ENCODE measurements around the gene KLHDC8B.

Gene KLHDC8B

GRCh38 chr3:49171119-49171774, at the start of gene KLHDC8B:
TSS of gene KLHDC8B (plus strand) at chr3:49171598. CDS start at chr3:49172770, 1,172 bp downstream.
- peak; percentile 94 for DNase-seq (ENCODE audit: low spot score)

DNA sequence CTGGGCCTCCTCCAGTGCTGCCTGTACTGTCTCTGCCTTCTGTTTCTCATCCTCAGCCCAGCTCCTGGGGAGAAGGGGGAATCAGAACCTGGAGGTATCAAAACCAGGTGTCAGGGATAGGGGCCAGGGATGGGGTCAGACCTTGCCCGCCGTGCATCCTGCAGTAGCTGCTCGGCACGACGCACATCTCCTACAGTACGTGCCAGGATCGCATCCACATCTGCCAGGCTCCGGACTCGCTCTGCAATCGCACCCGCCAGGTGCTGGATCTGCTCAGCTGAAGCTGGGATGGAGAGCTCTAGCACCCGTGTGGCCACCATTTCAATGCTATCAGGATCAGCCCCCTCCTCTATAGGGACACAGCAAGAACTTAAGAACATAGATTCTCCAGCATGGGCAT, 49.4 kb upstream of the KLHDC8B start:
- no peak for DNase-seq (ENCODE audit: low spot score)

- DNase-seq (ENCODE audit: low spot score) = no peak
These were observed 48.9 kb upstream of the KLHDC8B start for GRCh38 chr3:49122451-49122850.

DNA sequence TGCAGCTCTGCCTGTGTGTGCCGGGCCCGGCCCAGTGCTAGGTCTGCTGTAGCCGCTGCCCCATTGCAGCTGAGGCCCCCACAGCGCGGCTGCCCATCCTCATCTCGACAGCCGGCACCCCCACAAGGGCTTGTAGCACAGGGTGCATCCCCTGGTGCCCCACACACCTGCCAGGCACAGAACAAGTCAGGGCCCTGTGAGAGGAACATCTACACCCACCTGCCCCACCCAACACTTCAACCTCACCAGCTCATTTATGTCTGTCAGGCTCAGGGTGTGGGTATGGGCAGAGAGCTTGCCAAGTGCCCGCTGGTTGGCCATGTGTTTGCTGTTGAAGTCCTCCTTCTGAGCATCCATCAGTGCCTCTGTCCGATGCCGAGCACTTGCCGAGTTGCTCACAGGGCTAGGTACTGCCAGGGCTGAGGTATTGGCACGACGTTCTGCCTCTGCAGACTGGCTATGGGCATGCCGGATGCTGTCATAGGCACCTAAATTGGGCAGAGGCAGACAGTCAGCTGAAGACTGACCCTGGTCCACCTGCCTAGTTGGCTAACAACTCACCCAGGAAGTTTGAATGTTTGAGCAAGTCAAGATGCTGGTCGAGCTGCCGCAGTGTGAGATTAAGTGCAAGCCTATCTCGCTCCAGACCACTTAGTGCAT, 48.4 kb upstream of the KLHDC8B start:
- no peak for DNase-seq (ENCODE audit: low spot score)

GRCh38 chr3:49123687-49124086, 47.7 kb upstream of the KLHDC8B start:
- DNase-seq (ENCODE audit: low spot score) = no peak

GRCh38 chr3:49124203-49124602, 47.2 kb upstream of the KLHDC8B start:
- DNase-seq (ENCODE audit: low spot score) = no peak

DNA sequence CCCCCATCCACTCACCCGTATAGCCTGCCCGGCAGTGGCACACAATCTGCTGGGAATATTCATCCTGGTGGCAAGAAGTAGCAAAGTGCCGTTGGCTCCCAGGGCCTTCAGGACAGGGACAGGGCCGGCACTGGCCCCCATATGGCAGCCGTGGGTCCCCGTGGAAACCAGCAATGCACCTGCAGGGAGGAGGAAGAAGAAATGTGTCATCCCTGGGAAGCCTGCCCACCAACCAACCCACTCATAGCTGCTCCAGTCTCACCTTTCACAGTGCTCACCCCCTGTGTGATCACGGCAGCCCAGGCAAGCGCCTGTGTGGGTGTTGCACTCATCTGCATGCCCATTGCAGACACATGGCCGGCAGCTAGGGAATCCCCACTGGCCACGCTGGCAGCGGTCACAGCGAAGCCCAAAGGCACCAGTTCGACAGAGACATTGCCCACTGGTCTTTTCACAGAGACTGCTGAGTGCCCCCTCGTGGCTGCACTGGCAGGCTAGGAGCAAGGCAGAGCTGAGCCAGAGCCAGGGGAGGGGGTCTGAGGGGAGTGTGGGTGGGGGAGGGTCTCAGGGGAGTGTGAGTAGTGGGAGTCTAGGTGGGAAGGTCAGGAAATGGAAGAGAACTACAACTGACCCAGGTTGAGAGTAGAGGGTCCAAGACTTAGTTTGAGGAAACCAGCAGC, 46.3 kb upstream of the KLHDC8B start:
- DNase-seq (ENCODE audit: low spot score) = peak; percentile 56

DNA sequence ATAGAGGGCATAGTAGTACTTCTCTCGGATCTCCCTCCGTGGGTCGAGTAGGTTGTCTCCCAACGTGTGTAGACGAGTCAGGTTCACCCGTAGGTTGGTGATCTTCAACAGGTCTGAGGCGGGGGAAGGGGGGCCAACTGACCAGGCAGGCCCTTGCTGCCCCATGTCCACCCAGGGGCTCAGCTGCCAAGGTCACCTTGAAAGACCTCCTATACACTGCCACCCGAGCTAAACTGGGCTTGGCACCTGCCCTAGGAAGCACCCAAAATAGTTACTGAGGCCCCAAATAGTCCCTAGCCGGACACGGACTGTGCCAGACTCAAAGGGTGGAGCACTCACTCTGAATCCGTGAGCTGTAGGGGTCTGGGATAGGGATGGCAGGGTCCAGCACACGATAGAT, 40.4 kb upstream of the KLHDC8B start:
- DNase-seq (ENCODE audit: low spot score) = no peak

DNA sequence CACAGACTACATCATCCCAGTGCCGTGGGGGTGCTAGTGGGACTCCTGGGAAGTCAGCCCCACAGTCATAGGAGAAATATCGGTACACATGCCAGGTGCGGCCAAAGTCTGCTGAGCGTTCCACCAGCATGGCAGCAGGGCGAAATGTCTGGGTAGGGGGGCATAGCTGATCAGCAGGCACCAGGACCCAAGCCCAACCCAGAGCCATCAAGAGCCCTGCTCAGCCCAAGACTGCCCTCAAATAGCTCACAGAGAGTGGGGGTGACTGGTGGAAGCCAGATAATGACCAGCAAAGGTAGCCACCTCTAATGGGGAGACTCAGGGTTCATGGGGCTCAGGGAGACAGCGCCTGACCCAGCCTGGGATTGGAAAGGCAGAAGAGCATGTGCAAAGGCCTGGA, 39.8 kb upstream of the KLHDC8B start:
- DNase-seq (ENCODE audit: low spot score) = no peak

DNA sequence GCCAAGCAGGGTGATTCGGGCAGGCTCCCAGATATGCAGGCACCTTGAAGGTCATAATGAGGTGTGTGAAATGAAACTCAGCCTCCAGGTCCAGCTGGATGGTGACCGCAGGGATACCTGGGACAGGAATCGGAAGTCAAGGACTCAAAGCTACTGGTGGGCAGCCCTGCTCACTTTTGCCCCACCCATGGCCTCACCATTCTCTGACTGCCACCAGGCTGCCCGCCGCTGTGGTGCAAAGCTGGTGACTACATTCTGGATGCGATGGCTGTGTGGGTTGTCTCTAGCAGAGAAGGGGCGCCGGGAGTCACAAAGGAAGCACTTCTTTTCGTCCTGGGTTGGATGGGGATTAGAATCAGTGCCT, 39.3 kb upstream of the KLHDC8B start:
- no peak for DNase-seq (ENCODE audit: low spot score)

- peak; percentile 82 for DNase-seq (ENCODE audit: low spot score)
These were observed 38.8 kb upstream of the KLHDC8B start, which contains the start of gene LAMB2 for GRCh38 chr3:49132437-49133225. TSS of gene LAMB2 (minus strand) at chr3:49133050. CDS start at chr3:49132867, 183 bp downstream.

GRCh38 chr3:49133226-49133951, 38.0 kb upstream of the KLHDC8B start:
- DNase-seq (ENCODE audit: low spot score) = peak; percentile 90

DNA sequence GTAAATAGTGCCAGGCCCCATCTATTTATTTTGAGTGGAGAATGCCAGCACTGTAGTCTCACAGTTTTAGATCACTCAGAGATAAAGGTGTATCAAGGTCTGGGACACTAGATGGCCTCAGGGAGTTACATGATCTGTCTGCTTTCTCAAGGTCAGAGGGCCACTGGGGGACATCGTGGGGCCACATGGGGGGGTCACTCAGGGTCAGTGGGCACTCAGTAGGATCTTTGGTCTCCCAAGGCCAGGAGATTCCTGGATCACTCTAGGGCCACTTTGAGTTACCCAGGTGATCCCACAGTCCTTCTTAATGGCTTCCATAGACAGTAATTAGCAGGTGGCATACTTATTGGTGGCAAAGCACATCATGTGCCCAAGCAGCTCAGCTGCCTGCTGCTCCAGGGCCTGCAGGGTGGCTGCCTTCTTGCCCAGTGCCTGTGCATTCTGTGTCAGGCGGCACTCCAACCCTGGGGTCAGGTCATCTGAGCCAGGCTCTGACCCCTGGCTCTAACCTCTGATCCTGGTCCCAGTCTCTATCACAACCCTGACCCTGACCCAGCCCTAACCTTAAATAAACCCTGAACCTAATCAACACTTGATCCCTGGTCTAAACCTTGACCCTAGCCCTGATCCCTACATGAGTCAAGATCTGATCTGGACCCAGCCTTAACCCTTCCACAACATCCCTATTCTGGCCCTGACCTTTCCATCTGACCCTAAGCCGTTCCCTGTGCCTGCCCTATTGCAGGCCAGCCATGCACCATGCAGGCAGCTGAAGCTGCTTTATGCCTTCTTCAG, 36.7 kb upstream of the KLHDC8B start:
- DNase-seq (ENCODE audit: low spot score) = no peak

GRCh38 chr3:49135499-49135898, 35.9 kb upstream of the KLHDC8B start:
- no peak for DNase-seq (ENCODE audit: low spot score)

GRCh38 chr3:49140080-49140479, 31.3 kb upstream of the KLHDC8B start:
- no peak for DNase-seq (ENCODE audit: low spot score)

- DNase-seq (ENCODE audit: low spot score) = no peak
These were observed 23.2 kb upstream of the KLHDC8B start for GRCh38 chr3:49148159-49148558.

DNA sequence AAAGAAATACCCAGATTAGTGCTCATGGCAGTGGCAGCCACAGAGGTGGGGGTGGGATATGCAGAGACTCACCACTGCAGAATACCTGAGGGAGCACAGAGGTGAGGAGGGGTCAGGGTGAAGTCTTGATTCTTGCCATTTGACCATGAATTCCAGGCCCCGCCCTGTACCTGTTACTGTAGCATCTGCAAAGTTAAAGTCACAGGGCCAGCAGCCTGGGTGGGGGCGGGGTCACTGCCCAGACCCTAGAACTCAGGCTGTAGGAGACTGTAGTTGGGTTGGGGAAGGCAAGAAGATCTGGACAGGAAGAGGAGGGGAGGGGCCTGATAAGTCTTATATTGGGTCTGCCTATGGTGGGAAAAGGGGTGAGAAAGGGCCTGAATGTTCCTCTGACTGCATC, 19.8 kb upstream of the KLHDC8B start:
- DNase-seq (ENCODE audit: low spot score) = no peak

GRCh38 chr3:49153349-49153912, 18.0 kb upstream of the KLHDC8B start:
- DNase-seq (ENCODE audit: low spot score) = no peak

GRCh38 chr3:49157289-49157688, 14.1 kb upstream of the KLHDC8B start:
- DNase-seq (ENCODE audit: low spot score) = no peak

DNA sequence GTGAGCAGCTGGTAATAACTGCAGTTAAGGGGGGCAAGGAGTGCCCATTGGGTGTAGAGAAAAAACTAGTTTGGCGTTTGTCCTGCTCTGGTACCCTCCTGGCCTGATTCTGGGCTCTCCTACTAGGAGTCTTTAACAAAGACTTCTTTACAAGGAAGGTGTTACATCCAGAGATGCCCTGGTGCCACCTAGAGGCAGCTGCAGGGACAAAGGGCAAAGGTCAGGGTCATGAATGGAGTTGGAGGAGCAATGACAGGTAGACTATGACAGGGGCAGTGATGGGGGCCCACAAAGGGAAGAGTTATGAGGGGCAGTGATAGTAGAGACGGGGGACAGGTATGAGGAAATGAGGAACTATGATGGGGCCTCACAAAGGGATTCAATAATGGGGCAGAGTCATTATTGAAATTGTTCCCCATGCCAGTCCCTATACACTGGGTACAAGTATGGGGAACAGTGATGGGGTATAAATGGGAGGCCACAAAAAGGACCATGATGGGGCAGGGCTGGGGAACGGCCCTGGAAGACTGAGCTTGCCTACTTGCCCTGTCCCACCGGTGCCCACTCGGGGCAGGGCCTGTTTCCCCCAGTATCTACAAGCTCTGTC, 13.2 kb upstream of the KLHDC8B start:
- DNase-seq (ENCODE audit: low spot score) = no peak

Data from D341Med (cell line).